ENCODE measurements around the gene TJP2.
A peak's percentile ranks its signal among the peaks of the same experiment; 100 is the strongest.

TJP2 gene

GRCh38 chr9:69193685-69194032 lies 19.6 kb downstream of the TJP2 start:
- DNase-seq, result no peak

GRCh38 chr9:69194702-69195418 lies 20.8 kb downstream of the TJP2 start:
- no peak for DNase-seq

GRCh38 chr9:69195668-69196067 lies 21.6 kb downstream of the TJP2 start:
- no peak for DNase-seq

- no peak for DNase-seq
Observed at GRCh38 chr9:69197687-69198086, 23.6 kb downstream of the TJP2 start.

GRCh38 chr9:69198521-69199220 lies 24.6 kb downstream of the TJP2 start:
- DNase-seq, result no peak

- DNase-seq, result peak; percentile 77
Observed at GRCh38 chr9:69199769-69200470, 25.8 kb downstream of the TJP2 start.

GRCh38 chr9:69202556-69202955 lies 28.5 kb downstream of the TJP2 start:
- DNase-seq, result no peak

GRCh38 chr9:69204326-69204725 lies 30.2 kb downstream of the TJP2 start:
- no peak for DNase-seq

GRCh38 chr9:69204849-69205248 lies 30.8 kb downstream of the TJP2 start:
- DNase-seq, result peak; percentile 31

- DNase-seq, result no peak
Observed at GRCh38 chr9:69206047-69206446, 32.0 kb downstream of the TJP2 start.

- no peak for DNase-seq
Observed at GRCh38 chr9:69207503-69207902, 33.4 kb downstream of the TJP2 start.

GRCh38 chr9:69211424-69212036 lies 37.5 kb downstream of the TJP2 start:
- DNase-seq, result no peak

- no peak for DNase-seq
Observed at GRCh38 chr9:69213647-69214046, 39.6 kb downstream of the TJP2 start.

GRCh38 chr9:69214939-69215338 lies 40.9 kb downstream of the TJP2 start:
- no peak for DNase-seq

- DNase-seq, result no peak
Observed at GRCh38 chr9:69215774-69216485, 41.9 kb downstream of the TJP2 start.

- DNase-seq, result no peak
Observed at GRCh38 chr9:69218166-69218565, 44.1 kb downstream of the TJP2 start.

GRCh38 chr9:69221036-69221435 lies 47.0 kb downstream of the TJP2 start:
- DNase-seq, result no peak

- no peak for DNase-seq
Observed at GRCh38 chr9:69222970-69223369, 48.9 kb downstream of the TJP2 start.

GRCh38 chr9:69223605-69224004 lies 49.5 kb downstream of the TJP2 start:
- DNase-seq, result peak; percentile 59

GRCh38 chr9:69229367-69229766 lies 55.3 kb downstream of the TJP2 start:
- no peak for DNase-seq

GRCh38 chr9:69232135-69232534 lies 58.1 kb downstream of the TJP2 start:
- DNase-seq, result no peak

- no peak for DNase-seq
Observed at GRCh38 chr9:69234683-69235082, 60.6 kb downstream of the TJP2 start.

GRCh38 chr9:69236188-69236587 lies 62.1 kb downstream of the TJP2 start:
- no peak for DNase-seq

Data from NCI-H226 (cell line).